Right atrium auricular region (tissue), 2 donors: ENCODE measurements around the gene CAMK2B. TPM values are rescaled to one million over a fixed set of nuclear protein-coding genes. Genes with fewer than 3 reads are reported as not detected.

Experiments used
- DNase-seq: peaks from one replicate; pipeline ENCODE4 v3.0.0-alpha.2; 2019; ENCODE audit warnings: low spot score
- H3K27ac ChIP-seq, 2 donors: fragments of 200-600 bp; sonication (generic); 1 replicate in 1 of 2; 2 replicates in 1 of 2; pipeline ENCODE4 v1.5.1; 2016 to 2019
- H3K27me3 ChIP-seq, 2 donors: fragments of 200-600 bp; sonication (generic); one replicate each; pipeline versions ENCODE4 v1.5.1 to v1.6.0; 2017 to 2019
- H3K36me3 ChIP-seq: fragments of 200-600 bp; sonication (generic); one replicate; pipeline ENCODE4 v1.5.1; 2016
- H3K4me1 ChIP-seq, 2 donors: fragments of 200-600 bp; sonication (generic); one replicate each; pipeline versions ENCODE4 v1.5.1 to v1.6.0; 2017 to 2019
- H3K4me3 ChIP-seq, 2 donors: fragments of 200-600 bp; sonication (generic); 1 replicate in 1 of 2; 2 replicates in 1 of 2; pipeline ENCODE4 v1.5.1; 2017 to 2019; ENCODE audit warnings: mild to moderate bottlenecking in 1 of 2, moderate library complexity in 1 of 2
- H3K9me3 ChIP-seq, 2 donors: fragments of 200-600 bp; sonication (generic); one replicate each; pipeline ENCODE4 v1.5.1; 2019
- CTCF ChIP-seq, 2 donors: fragments of 200-600 bp; sonication (generic); IDR thresholded peaks; one replicate each; pipeline ENCODE4 v1.5.1; 2019; ENCODE audit warnings: antibody characterized with exemption in 2 of 2
- total RNA-seq, 2 donors: library from RNA; depleted of rRNA; stranded (reverse); fragments of >200 nt; gene quantifications; one replicate each; pipeline ENCODE4 v1.1.0, GENCODE V29; 2016

CAMK2B gene
- total RNA-seq, 2 donors from 2014 or later = 79.9 to 84.7 TPM

- H3K27ac ChIP-seq = no peak overlapping the region
- no peaks in the 10 kb centered on the region for H3K9me3 ChIP-seq
- no peak for TF ChIP-seq CTCF (IDR thresholded peaks at IDR 0.05)
- no peak for DNase-seq
- H3K4me1 ChIP-seq = peaks cover 0 to 9% of the 10 kb centered on the region in 2 donors
- no peaks in the 10 kb centered on the region for H3K36me3 ChIP-seq
- no peaks in the 10 kb centered on the region for H3K27me3 ChIP-seq
- no peak overlapping the region for H3K4me3 ChIP-seq
Observed at GRCh38 chr7:44242091-44242490, 83.3 kb downstream of the CAMK2B start.

DNA sequence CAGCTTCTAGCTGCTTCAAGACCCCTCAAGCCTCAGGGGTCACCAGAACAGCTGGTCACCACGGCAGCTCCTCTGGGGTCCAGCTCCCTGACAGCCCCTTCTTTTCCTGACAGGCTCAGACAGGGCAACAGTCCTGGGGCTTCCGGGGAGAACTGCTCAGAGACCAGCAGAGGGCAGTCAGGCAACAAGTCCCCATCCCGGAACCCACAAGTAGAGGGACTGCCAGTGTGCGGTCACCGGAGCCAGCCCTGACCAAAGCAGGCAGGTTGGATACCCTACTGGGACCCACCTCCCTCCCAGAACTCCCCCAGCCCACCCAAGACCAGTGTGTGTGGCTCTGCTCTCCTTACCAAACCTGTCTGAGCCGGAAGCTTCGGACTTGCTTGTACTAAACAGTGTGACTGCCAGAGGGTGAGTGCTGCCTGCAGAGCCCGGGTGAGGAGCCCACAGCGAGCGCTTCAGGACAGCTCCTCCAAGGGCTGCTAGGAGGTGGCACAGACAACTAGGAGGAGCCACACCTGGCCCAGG is 84.3 kb downstream of the CAMK2B start:
- no peaks in the 10 kb centered on the region for H3K36me3 ChIP-seq
- no peaks in the 10 kb centered on the region for H3K27me3 ChIP-seq
- H3K27ac ChIP-seq = peak overlapping the region in 1 of 2 donors; percentile 48
- no peaks in the 10 kb centered on the region for H3K9me3 ChIP-seq
- peaks cover 0 to 9% of the 10 kb centered on the region in 2 donors for H3K4me1 ChIP-seq
- peak; percentile 58 to 76 for TF ChIP-seq CTCF (IDR thresholded peaks at IDR 0.05)
- peak; percentile 83 for DNase-seq
- peak overlapping the region in 1 of 2 donors; percentile 24 for H3K4me3 ChIP-seq

DNA sequence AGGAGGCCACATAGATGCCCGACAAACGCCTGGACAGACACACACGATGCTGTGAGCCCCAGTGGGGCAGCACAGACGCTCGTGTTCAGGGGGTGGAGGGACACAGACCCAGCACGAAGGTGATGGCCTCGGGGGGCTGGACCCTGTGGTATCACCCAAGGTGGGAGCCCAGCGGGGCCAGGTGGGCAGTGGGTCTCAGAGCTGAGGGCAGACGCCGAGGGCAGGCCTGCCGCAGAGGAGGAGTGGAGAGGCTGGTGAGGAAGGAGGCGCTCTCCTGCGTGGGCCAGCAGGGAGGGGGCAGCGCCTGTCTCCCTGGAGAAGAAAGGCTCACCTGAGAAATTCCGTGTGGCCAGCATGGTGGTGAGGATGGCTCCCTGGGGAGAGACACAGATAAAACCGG is 85.0 kb downstream of the CAMK2B start:
- no peaks in the 10 kb centered on the region for H3K27me3 ChIP-seq
- no peaks in the 10 kb centered on the region for H3K9me3 ChIP-seq
- no peak for TF ChIP-seq CTCF (IDR thresholded peaks at IDR 0.05)
- DNase-seq = no peak
- peaks cover 0 to 9% of the 10 kb centered on the region in 2 donors for H3K4me1 ChIP-seq
- H3K36me3 ChIP-seq = no peaks in the 10 kb centered on the region
- H3K4me3 ChIP-seq = no peak overlapping the region
- H3K27ac ChIP-seq = no peak overlapping the region

GRCh38 chr7:44239361-44239760 is 86.0 kb downstream of the CAMK2B start:
- H3K27ac ChIP-seq = no peak overlapping the region
- H3K4me1 ChIP-seq = peaks cover 0 to 9% of the 10 kb centered on the region in 2 donors
- no peak overlapping the region for H3K4me3 ChIP-seq
- no peaks in the 10 kb centered on the region for H3K27me3 ChIP-seq
- H3K36me3 ChIP-seq = no peaks in the 10 kb centered on the region
- no peak for DNase-seq
- no peak for TF ChIP-seq CTCF (IDR thresholded peaks at IDR 0.05)
- no peaks in the 10 kb centered on the region for H3K9me3 ChIP-seq

- Histone ChIP-seq H3K4me3 (no peak overlapping the region), H3K4me1 (peaks cover 0 to 9% of the 10 kb centered on the region in 2 donors), H3K9me3 (no peaks in the 10 kb centered on the region), H3K27ac (no peak overlapping the region), H3K27me3 (no peaks in the 10 kb centered on the region), H3K36me3 (no peaks in the 10 kb centered on the region)
- no peak for TF ChIP-seq CTCF (IDR thresholded peaks at IDR 0.05)
- no peak for DNase-seq
Observed at GRCh38 chr7:44238116-44238695, 87.2 kb downstream of the CAMK2B start.

DNA sequence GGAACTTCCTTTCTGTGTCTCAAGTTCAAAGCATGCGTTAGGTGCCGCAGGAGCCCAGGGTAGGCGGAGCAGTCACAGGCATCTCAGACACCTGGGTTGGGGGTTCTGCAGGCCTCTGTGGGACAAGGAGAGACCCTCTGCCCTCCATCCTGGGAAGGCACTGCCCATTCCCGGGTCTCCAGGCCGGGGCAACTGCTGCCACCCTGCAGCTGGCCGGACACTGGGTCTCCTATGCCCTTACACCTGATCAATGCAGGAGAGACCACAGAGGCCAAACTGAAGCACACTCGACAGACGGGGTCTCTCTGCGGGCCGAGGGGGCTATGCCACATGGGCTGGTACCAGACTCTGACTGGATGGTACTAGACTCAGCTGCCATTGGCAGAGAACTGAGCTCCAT is 87.7 kb downstream of the CAMK2B start:
- Histone ChIP-seq H3K27me3 (no peaks in the 10 kb centered on the region), H3K4me3 (no peak overlapping the region), H3K36me3 (no peaks in the 10 kb centered on the region), H3K9me3 (no peaks in the 10 kb centered on the region), H3K4me1 (peaks cover 0 to 9% of the 10 kb centered on the region in 2 donors), H3K27ac (no peak overlapping the region)
- TF ChIP-seq CTCF (IDR thresholded peaks at IDR 0.05) = no peak
- no peak for DNase-seq
